ENCODE results near the gene RPAIN. TPM values are rescaled to one million over a fixed set of nuclear protein-coding genes. Genes with fewer than 3 reads are reported as not detected.
A peak's percentile ranks its signal among the peaks of the same experiment; 100 is the strongest.

Gene RPAIN
- total and polyA plus RNA-seq, 10 of the 15 experiments (the other 5 are each of a cell fraction or from before 2014, with no cell fraction given) = 45.8 to 109 (median 70.5) TPM

DNA sequence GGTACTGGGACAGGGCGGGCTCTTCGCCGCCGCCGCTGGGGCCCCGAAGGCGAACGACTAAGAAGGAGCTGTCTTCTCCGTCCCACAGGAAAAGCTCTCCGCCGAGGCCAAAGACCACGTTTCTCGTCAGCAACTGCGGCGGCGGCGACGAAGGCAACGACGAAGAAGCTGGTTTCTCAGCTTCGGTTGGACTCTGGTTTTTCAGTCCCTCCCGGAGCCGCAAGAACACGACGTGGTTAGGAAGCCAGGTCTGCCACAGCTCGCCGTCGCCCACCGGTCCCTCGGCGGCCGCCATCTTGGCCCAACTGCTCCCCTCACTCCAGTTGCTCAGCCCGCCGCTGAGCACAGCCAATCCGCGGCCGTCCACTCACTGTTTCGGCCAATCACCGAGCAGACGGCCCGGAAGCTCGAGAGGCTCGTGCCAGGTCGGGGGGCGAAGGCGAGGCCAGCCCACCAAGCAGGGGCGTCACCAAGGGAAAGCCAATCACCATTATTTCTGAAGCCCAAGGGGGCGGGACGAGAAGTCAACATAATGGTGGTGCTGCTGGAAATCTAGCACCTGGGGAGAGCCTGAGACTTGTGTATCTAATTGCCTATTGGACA lies 525 bp upstream of the RPAIN start, which contains the start of gene NUP88 (continued):
- TF ChIP-seq, protein P1, sequence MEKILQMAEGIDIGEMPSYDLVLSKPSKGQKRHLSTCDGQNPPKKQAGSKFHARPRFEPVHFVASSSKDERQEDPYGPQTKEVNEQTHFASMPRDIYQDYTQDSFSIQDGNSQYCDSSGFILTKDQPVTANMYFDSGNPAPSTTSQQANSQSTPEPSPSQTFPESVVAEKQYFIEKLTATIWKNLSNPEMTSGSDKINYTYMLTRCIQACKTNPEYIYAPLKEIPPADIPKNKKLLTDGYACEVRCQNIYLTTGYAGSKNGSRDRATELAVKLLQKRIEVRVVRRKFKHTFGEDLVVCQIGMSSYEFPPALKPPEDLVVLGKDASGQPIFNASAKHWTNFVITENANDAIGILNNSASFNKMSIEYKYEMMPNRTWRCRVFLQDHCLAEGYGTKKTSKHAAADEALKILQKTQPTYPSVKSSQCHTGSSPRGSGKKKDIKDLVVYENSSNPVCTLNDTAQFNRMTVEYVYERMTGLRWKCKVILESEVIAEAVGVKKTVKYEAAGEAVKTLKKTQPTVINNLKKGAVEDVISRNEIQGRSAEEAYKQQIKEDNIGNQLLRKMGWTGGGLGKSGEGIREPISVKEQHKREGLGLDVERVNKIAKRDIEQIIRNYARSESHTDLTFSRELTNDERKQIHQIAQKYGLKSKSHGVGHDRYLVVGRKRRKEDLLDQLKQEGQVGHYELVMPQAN (conservative IDR thresholded peaks at IDR 0.05) = peak; percentile 72
- TF ChIP-seq HDAC2 (IDR thresholded peaks at IDR 0.05) = no peak
- TF ChIP-seq TAF1 (IDR thresholded peaks at IDR 0.05; ENCODE audit: borderline replicate concordance, low read depth, low read length) = peak; percentile 88
- TF ChIP-seq, protein P2, sequence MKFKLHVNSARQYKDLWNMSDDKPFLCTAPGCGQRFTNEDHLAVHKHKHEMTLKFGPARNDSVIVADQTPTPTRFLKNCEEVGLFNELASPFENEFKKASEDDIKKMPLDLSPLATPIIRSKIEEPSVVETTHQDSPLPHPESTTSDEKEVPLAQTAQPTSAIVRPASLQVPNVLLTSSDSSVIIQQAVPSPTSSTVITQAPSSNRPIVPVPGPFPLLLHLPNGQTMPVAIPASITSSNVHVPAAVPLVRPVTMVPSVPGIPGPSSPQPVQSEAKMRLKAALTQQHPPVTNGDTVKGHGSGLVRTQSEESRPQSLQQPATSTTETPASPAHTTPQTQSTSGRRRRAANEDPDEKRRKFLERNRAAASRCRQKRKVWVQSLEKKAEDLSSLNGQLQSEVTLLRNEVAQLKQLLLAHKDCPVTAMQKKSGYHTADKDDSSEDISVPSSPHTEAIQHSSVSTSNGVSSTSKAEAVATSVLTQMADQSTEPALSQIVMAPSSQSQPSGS (IDR thresholded peaks at IDR 0.05; ENCODE audit: low read length) = no peak
- 0 out of 2 replicates have a peak, but pooled peaks have one; percentile 23 for TF ChIP-seq TARDBP (IDR thresholded peaks at IDR 0.05; ENCODE audit: borderline replicate concordance)
- no peak for TF ChIP-seq EP300 (IDR thresholded peaks at IDR 0.05; ENCODE audit: borderline replicate concordance in 1 of 2, control insufficient read depth in 1 of 2, low read depth in 2 of 2, low read length in 2 of 2)
- TF ChIP-seq SMARCA5 (IDR thresholded peaks at IDR 0.05) = peak; percentile 14; the same call in 1 of the 2 replicates
- TF ChIP-seq PML (IDR thresholded peaks at IDR 0.05; ENCODE audit: low read length) = 0 out of 2 replicates have a peak, but pooled peaks have one; percentile 61
- no peak for TF ChIP-seq EZH2 (IDR thresholded peaks at IDR 0.05; ENCODE audit: borderline replicate concordance, control insufficient read depth, low read depth, low read length)
- TF ChIP-seq BHLHE40 (IDR thresholded peaks at IDR 0.05; ENCODE audit: borderline replicate concordance in 1 of 2, low read depth in 2 of 2, low read length in 1 of 2) = peak; percentile 97 to 99
- TF ChIP-seq, protein P3, sequence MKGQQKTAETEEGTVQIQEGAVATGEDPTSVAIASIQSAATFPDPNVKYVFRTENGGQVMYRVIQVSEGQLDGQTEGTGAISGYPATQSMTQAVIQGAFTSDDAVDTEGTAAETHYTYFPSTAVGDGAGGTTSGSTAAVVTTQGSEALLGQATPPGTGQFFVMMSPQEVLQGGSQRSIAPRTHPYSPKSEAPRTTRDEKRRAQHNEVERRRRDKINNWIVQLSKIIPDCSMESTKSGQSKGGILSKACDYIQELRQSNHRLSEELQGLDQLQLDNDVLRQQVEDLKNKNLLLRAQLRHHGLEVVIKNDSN (IDR thresholded peaks at IDR 0.05; ENCODE audit: borderline replicate concordance, extremely low read length, insufficient read depth, low read depth, low read length) = peak; percentile 39
- TF ChIP-seq NFXL1 (IDR thresholded peaks at IDR 0.05; ENCODE audit: borderline replicate concordance) = no peak
- TF ChIP-seq SIX5 (IDR thresholded peaks at IDR 0.05; ENCODE audit: low read depth, low read length, severe bottlenecking) = peak; percentile 16
- TF ChIP-seq SPI1 (IDR thresholded peaks at IDR 0.05; ENCODE audit: borderline replicate concordance, insufficient read depth, low read depth, low read length) = no peak
- TF ChIP-seq FOXK2 (IDR thresholded peaks at IDR 0.05) = no peak
- peak; percentile 64; the same call in 1 of the 2 replicates for TF ChIP-seq POLR2AphosphoS5 (IDR thresholded peaks at IDR 0.05; ENCODE audit: low read length)
- peak; percentile 27 for TF ChIP-seq LARP7 (IDR thresholded peaks at IDR 0.05)
- peak; percentile 50; the same call in 2 of the 3 replicates for TF ChIP-seq POU2F2 (IDR thresholded peaks at IDR 0.05; ENCODE audit: borderline replicate concordance, low read depth, low read length)
- peak; percentile 87 for TF ChIP-seq NFYB (IDR thresholded peaks at IDR 0.05; ENCODE audit: insufficient read depth, low read depth, low read length)
- TF ChIP-seq HCFC1 (IDR thresholded peaks at IDR 0.05; ENCODE audit: low read length) = no peak
- TF ChIP-seq NRF1 (conservative IDR thresholded peaks at IDR 0.05; ENCODE audit: low read depth, low read length) = no peak
- 0 out of 2 replicates have a peak, but pooled peaks have one; percentile 12 for TF ChIP-seq TBL1XR1 (IDR thresholded peaks at IDR 0.05; ENCODE audit: low read depth, low read length)
- TF ChIP-seq FOS (IDR thresholded peaks at IDR 0.05; ENCODE audit: borderline replicate concordance, extremely low read depth, insufficient read length) = peak; percentile 47
- no peak for TF ChIP-seq CBX5 (IDR thresholded peaks at IDR 0.05; ENCODE audit: low read depth)
- 0 out of 2 replicates have a peak, but pooled peaks have one; percentile 36 for TF ChIP-seq GATAD2B (conservative IDR thresholded peaks at IDR 0.05; ENCODE audit: low read depth)
- no peak for TF ChIP-seq ZNF384 (IDR thresholded peaks at IDR 0.05; ENCODE audit: borderline replicate concordance, low read depth, low read length)
- TF ChIP-seq NR2C1 (IDR thresholded peaks at IDR 0.05) = peak; percentile 91
